Measurements from ENCODE around the gene PPDPF. TPM values are rescaled to one million over a fixed set of nuclear protein-coding genes. Genes with fewer than 3 reads are reported as not detected.

Gene PPDPF
- polyA plus RNA-seq, 3 donors, result 13.4 to 39.9 (median 26.1) TPM

GRCh38 chr20:63529180-63529860, 8.8 kb downstream of the PPDPF start:
- H3K4me1 Mint-ChIP-seq, result peaks cover 9% of the 10 kb centered on the region
- Histone ChIP-seq H3K9me3 (replicated peaks in 1 of 2; ENCODE audit: control insufficient read depth in 1 of 2, insufficient read depth in 1 of 2, low read length in 2 of 2) (no peaks in the 10 kb centered on the region), H4K20me1 (ENCODE audit: insufficient read depth, low read length) (no peaks in the 10 kb centered on the region), H3K4me1 (ENCODE audit: control insufficient read depth in 1 of 2, insufficient read depth in 2 of 2, low read length in 2 of 2) (peaks cover 6 to 11% of the 10 kb centered on the region in 2 donors), H3K4me2 (replicated peaks; ENCODE audit: extremely low read depth, low read length, poor library complexity, severe bottlenecking) (no peak overlapping the region), H2AFZ (ENCODE audit: insufficient read depth, low read depth, low read length, poor library complexity, severe bottlenecking) (no peak overlapping the region), H3K79me2 (ENCODE audit: insufficient read depth, low read length) (no peaks in the 10 kb centered on the region), H3K9ac (ENCODE audit: insufficient read depth, low read length, poor library complexity, severe bottlenecking) (no peak overlapping the region), H3K4me3 (replicated peaks in 1 of 3; ENCODE audit: low read depth in 2 of 3, low read length in 3 of 3) (no peak overlapping the region), H3K27ac (ENCODE audit: low read depth in 1 of 2, low read length in 2 of 2) (no peak overlapping the region), H3K27me3 (ENCODE audit: control insufficient read depth in 2 of 2, insufficient read depth in 2 of 2, low read length in 2 of 2) (no peaks in the 10 kb centered on the region), H3K36me3 (replicated peaks in 1 of 2; ENCODE audit: control insufficient read depth in 1 of 2, insufficient read depth in 2 of 2, low read length in 2 of 2) (no peaks in the 10 kb centered on the region)
- H3K9me3 Mint-ChIP-seq, result peaks cover 0 to 3% (median 0%) of the 10 kb centered on the region in 7 donors
- H3K4me3 Mint-ChIP-seq, result peak overlapping the region in 1 of 2 donors; percentile 39
- TF ChIP-seq CTCF (IDR thresholded peaks at IDR 0.05), result no peak
- no peak for DNase-seq
- intact Hi-C loops (cut with micrococcal nuclease), result loop anchor here in 1 of 2 donors (10.0 kb wide), 1 partner anchor 535 kb away; the partner anchor contains the start of gene TCEA2
- H3K27me3 Mint-ChIP-seq (ENCODE audit: low read depth in 3 of 3), result peaks cover 3 to 28% (median 13%) of the 10 kb centered on the region in 3 donors
- H3K27ac Mint-ChIP-seq, result no peak overlapping the region
- H3K36me3 Mint-ChIP-seq, result no peaks in the 10 kb centered on the region
- WGBS (ENCODE audit: insufficient coverage), result 90% methylated on average over 25 of the region's 27 CpGs

- H3K27me3 Mint-ChIP-seq (ENCODE audit: low read depth in 3 of 3), result peaks cover 6 to 27% (median 13%) of the 10 kb centered on the region in 3 donors
- intact Hi-C loops (cut with micrococcal nuclease), result loop anchor here (10.0 kb wide), 2 partner anchors 335 to 535 kb away; partner anchors contain the start of genes ABHD16B (in 1 of the 2), TCEA2 (in 1 of the 2) and TPD52L2 (in 1 of the 2)
- Histone ChIP-seq H3K9me3 (replicated peaks in 1 of 2; ENCODE audit: control insufficient read depth in 1 of 2, insufficient read depth in 1 of 2, low read length in 2 of 2) (no peaks in the 10 kb centered on the region), H3K9ac (ENCODE audit: insufficient read depth, low read length, poor library complexity, severe bottlenecking) (no peak overlapping the region), H3K27me3 (ENCODE audit: control insufficient read depth in 2 of 2, insufficient read depth in 2 of 2, low read length in 2 of 2) (no peaks in the 10 kb centered on the region), H3K79me2 (ENCODE audit: insufficient read depth, low read length) (no peaks in the 10 kb centered on the region), H4K20me1 (ENCODE audit: insufficient read depth, low read length) (no peaks in the 10 kb centered on the region), H3K36me3 (replicated peaks in 1 of 2; ENCODE audit: control insufficient read depth in 1 of 2, insufficient read depth in 2 of 2, low read length in 2 of 2) (no peaks in the 10 kb centered on the region), H3K4me1 (ENCODE audit: control insufficient read depth in 1 of 2, insufficient read depth in 2 of 2, low read length in 2 of 2) (peaks cover 6 to 11% of the 10 kb centered on the region in 2 donors), H3K4me2 (replicated peaks; ENCODE audit: extremely low read depth, low read length, poor library complexity, severe bottlenecking) (no peak overlapping the region), H3K4me3 (replicated peaks in 1 of 3; ENCODE audit: low read depth in 2 of 3, low read length in 3 of 3) (no peak overlapping the region), H2AFZ (ENCODE audit: insufficient read depth, low read depth, low read length, poor library complexity, severe bottlenecking) (no peak overlapping the region), H3K27ac (ENCODE audit: low read depth in 1 of 2, low read length in 2 of 2) (no peak overlapping the region)
- 90% methylated on average over 37 of the region's 39 CpGs for WGBS (ENCODE audit: insufficient coverage)
- H3K4me1 Mint-ChIP-seq, result peaks cover 9% of the 10 kb centered on the region
- H3K36me3 Mint-ChIP-seq, result no peaks in the 10 kb centered on the region
- H3K4me3 Mint-ChIP-seq, result no peak overlapping the region
- H3K27ac Mint-ChIP-seq, result no peak overlapping the region
- no peak for DNase-seq
- H3K9me3 Mint-ChIP-seq, result peaks cover 0 to 3% (median 0%) of the 10 kb centered on the region in 7 donors
- no peak for TF ChIP-seq CTCF (IDR thresholded peaks at IDR 0.05)
Measured at GRCh38 chr20:63529861-63530787, 9.6 kb downstream of the PPDPF start.
